ENCODE data around the gene ULBP1.
"Not testable (repeated sequence)": the region's sequence is repeated elsewhere in the genome, so short reads cannot be mapped to it uniquely, and the experiment has no call there.

DNA sequence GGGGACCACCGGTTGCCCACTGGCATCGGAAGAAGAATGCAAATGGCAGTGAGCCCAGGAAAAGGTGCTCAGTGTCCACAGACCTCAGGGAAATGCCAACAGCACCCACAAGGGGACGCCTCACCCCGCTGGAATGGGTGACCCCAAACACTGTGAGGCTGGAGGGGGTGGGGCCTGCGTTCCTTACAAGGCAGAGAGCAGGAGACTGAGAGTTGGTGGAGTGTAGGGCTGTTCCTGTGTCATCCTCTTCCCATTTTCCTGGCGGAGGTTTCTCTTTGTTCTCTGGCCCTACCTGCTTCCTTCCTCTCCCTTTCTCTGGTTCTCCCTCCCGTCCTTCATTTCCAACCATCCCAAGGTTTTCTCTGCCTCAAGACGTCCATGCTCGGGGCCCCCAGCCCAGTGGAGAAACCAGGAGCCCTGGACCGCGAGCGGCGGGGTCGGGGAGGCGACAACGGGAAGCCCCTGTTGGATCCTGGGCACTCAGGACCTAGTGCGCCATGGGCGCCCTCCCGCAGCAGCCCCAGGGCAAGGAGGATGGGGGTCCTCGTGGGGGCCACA, 25.7 kb upstream of the ULBP1 start:
- not testable (repeated sequence) for TF ChIP-seq E2F5, TP53 (CRISPR knock-in tag; IDR thresholded peaks at IDR 0.05)

Data from WTC11 (cell line).